Omental fat pad (tissue), 4 donors: ENCODE results near the gene CABLES2. TPM values are rescaled to one million over a fixed set of nuclear protein-coding genes. Genes with fewer than 3 reads are reported as not detected.

Experiments
- total RNA-seq, 4 donors: library from RNA; depleted of rRNA; stranded (reverse); fragments of >200 nt; gene quantifications; one replicate each; pipeline ENCODE4 v1.1.0, GENCODE V29; 2016

Gene CABLES2
- total RNA-seq, 4 donors from 2014 or later: 1.5 to 2.8 (median 2.5) TPM

Other genes with a start within 250 kb of the CABLES2 start
- gene MTG2, start 224.3 kb downstream of the CABLES2 start, total RNA-seq: 10 to 100 TPM; 19.3 to 32.5 (median 26.3) TPM
- gene HRH3, start 187.0 kb downstream of the CABLES2 start, total RNA-seq: not detected
- 10 to 100 TPM; 24.3 to 35.9 (median 26.3) TPM for gene OSBPL2, start 168.8 kb downstream of the CABLES2 start, total RNA-seq
- gene ADRM1, start 104.3 kb downstream of the CABLES2 start, total RNA-seq: 100 to 1,000 TPM in 3 of 4 donors, 10 to 100 TPM in 1; 97.7 to 164 (median 111) TPM
- 100 to 1,000 TPM in 1 of 4 donors, 10 to 100 TPM in 3; 45.5 to 115 (median 62.5) TPM for gene LAMA5, start 40.0 kb downstream of the CABLES2 start, total RNA-seq
- gene RPS21, start 20.2 kb downstream of the CABLES2 start, total RNA-seq: 1,000 to 10,000 TPM; 1,582 to 2,182 (median 2,056) TPM
- not detected for gene RBBP8NL, start 20.3 kb upstream of the CABLES2 start, total RNA-seq
- gene GATA5, start 68.7 kb upstream of the CABLES2 start, total RNA-seq: 1 to 10 TPM; 1.3 to 3.7 (median 1.7) TPM
- gene SLCO4A1, start 235.2 kb upstream of the CABLES2 start, total RNA-seq: 10 to 100 TPM; 26.1 to 67.4 (median 55.6) TPM